Epithelial cell of esophagus (primary cell): Measurements from ENCODE around the gene GPR160.

Experiments
- DNase-seq: peaks from one replicate; pipeline ENCODE4 v3.0.0; 2010; ENCODE audit warnings: low read depth
- H3K4me3 ChIP-seq: 2 replicates; pipeline ENCODE4 v1.5.1; 2011; ENCODE audit warnings: mild to moderate bottlenecking, low read length, control low read depth
- TF ChIP-seq, protein P1 (sequence below): IDR thresholded peaks from 2 replicates; pipeline ENCODE4 v1.5.1; 2011; ENCODE audit warnings: low read depth, mild to moderate bottlenecking, low read length, control low read depth, inconsistent platforms; ENCODE audit not compliant: insufficient read depth; ENCODE audit errors: missing control alignments

Gene GPR160, protein sequence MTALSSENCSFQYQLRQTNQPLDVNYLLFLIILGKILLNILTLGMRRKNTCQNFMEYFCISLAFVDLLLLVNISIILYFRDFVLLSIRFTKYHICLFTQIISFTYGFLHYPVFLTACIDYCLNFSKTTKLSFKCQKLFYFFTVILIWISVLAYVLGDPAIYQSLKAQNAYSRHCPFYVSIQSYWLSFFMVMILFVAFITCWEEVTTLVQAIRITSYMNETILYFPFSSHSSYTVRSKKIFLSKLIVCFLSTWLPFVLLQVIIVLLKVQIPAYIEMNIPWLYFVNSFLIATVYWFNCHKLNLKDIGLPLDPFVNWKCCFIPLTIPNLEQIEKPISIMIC

DNA sequence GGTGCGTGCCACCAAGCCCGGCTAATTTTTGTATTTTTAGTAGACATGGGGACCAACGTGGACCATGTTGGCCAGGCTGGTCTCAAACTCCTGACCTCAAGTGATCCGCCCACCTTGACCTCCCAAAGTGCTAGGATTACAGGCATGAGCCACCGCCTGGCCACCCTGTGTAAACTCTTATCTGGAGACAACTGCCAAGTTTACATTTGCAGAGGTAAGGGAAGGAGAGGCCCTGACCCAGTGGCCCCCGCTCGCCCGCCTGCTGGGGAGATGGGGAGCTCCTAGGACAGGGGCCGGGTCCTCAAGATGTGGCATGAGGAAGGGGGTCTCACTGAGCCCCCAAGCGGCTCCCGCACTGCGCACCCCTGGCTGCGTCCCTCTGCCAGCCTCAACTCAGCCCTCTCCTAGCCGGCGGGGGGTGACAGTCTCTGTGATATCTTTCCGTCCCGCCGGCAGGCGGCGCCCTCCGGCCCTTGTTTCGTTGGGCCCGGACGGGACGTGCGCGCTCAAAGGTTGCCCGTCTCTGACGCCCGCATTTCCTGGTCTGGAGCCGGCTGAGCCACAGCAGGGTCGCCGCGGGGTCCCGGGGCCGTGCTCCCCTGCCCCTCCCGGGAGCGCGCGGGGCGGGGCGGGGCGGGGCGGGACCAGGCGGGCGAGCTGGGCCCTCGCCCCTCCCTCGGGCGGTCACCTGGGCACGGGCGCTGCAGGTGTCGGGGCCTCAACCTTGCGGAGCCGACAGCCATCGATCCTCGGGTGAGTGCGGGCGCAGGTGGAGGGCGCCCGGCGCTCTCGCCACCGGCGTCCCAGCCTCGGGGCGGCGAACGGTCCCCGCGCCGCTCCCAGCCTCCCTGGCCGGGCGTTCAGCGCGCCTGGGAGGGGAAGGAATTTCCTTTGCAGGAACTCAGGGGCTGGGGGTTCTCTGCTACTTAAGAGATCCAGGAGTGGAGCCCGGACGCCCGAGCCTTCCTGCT lies at the start of gene GPR160:
TSS of gene GPR160 (plus strand) at position 533 of the 971 bp plus-strand sequence. CDS start 45,978 bp downstream, outside the sequence.
- TF ChIP-seq, protein P1, sequence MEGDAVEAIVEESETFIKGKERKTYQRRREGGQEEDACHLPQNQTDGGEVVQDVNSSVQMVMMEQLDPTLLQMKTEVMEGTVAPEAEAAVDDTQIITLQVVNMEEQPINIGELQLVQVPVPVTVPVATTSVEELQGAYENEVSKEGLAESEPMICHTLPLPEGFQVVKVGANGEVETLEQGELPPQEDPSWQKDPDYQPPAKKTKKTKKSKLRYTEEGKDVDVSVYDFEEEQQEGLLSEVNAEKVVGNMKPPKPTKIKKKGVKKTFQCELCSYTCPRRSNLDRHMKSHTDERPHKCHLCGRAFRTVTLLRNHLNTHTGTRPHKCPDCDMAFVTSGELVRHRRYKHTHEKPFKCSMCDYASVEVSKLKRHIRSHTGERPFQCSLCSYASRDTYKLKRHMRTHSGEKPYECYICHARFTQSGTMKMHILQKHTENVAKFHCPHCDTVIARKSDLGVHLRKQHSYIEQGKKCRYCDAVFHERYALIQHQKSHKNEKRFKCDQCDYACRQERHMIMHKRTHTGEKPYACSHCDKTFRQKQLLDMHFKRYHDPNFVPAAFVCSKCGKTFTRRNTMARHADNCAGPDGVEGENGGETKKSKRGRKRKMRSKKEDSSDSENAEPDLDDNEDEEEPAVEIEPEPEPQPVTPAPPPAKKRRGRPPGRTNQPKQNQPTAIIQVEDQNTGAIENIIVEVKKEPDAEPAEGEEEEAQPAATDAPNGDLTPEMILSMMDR, result peak; percentile 65
- peak; percentile 45 for DNase-seq
- peak within 1 kb of the TSS; percentile 39 for H3K4me3 ChIP-seq

DNA sequence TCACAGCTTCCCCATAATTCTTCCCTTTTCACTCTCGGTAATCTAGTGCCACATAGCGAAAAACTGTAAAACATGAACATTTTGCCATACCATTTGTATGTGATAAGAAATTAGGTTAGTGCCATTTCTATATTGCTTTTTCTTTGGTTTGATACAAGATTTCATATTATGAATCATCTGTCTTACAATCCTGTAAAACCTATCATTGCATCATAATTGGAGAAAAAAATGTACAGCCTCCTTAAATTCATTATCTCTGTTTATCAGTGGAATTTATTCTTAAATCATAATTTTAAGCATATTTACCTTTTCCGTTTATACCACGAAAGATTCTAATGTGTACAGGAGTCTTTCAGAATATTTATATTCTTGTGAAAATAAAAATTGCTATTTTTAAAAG lies 47.4 kb upstream of the GPR160 start:
- H3K4me3 ChIP-seq, result no peak overlapping the region
- TF ChIP-seq, protein P1, result no peak
- no peak for DNase-seq

DNA sequence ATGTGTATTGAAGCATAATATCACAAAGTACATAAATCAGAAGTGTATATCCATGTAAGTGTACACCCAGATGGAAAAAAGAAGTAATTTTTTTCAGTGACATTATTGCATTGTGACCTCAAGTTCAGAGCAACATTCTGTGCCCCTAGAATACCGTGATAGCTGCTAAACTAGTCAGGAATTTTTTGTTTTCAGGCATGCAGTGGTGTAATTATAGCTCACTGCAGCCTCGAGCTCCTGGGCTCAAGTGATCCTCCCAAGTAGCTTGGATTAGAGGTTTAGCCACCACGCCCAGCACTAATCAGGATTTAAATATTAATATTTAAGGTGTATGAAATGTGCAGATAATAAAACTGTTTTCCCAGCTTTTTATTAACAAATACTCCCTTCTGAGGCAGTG lies 45.6 kb upstream of the GPR160 start:
- TF ChIP-seq, protein P1, result no peak
- no peak overlapping the region for H3K4me3 ChIP-seq
- no peak for DNase-seq

DNA sequence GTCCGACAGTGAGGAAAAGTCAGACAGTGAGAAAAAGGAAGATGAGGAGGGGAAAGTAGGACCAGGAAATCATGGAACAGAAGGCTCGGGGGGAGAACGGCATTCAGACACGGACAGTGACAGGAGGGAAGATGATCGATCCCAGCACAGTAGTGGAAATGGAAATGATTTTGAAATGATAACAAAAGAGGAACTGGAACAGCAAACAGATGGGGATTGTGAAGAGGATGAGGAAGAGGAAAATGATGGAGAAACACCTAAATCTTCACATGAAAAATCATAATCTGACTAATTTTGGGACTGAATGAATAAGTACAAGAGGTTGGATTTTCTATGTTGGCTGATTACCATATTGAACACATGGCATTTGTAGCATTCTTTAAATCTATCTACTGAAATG lies 45.0 kb upstream of the GPR160 start:
- H3K4me3 ChIP-seq, result no peak overlapping the region
- no peak for DNase-seq
- TF ChIP-seq, protein P1, result no peak

DNA sequence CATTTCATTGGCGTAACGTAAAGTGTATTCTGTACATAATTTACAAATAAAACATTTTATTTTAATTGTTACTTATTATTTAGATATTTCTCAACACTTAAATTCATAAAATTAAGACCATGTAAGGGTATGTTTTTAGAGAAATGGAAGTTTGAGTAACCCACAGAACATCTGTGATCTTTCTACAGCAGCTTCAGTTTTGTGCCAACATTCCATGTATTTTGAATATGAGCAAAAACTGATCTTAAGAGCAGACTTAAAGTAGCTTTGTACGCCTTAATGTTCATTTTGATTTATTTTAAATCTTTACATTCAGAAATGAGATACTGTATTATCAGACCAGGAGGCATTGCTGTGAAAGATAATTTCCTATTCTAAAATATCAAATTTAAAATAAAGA lies 44.0 kb upstream of the GPR160 start:
- H3K4me3 ChIP-seq, result no peak overlapping the region
- DNase-seq, result no peak
- TF ChIP-seq, protein P1, result no peak

DNA sequence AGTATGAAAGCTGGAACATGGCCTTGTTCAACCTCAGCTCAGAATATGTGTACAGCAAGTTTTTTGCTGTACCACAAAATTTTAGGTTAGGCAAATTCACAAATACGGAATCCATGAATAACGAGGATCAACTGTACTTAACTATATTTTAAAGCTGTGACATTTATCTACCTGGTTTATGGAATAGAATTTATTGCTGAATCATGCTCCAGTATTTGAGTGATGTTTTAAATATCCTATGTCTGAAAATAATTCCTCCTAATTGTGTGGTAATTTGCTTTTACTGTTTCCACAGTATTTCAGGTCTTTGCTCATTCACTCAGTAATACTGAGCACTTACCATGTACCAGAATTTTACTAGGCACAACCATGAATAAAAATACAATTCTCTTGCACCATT lies 41.7 kb upstream of the GPR160 start:
- no peak for DNase-seq
- TF ChIP-seq, protein P1, result no peak
- no peak overlapping the region for H3K4me3 ChIP-seq
